Measurements from ENCODE around the gene DVL2. TPM values are rescaled to one million over a fixed set of nuclear protein-coding genes. Genes with fewer than 3 reads are reported as not detected.

The DVL2 gene
- total RNA-seq, 2 experiments from 2014 or later, result 52.4 to 56.6 TPM

DNA sequence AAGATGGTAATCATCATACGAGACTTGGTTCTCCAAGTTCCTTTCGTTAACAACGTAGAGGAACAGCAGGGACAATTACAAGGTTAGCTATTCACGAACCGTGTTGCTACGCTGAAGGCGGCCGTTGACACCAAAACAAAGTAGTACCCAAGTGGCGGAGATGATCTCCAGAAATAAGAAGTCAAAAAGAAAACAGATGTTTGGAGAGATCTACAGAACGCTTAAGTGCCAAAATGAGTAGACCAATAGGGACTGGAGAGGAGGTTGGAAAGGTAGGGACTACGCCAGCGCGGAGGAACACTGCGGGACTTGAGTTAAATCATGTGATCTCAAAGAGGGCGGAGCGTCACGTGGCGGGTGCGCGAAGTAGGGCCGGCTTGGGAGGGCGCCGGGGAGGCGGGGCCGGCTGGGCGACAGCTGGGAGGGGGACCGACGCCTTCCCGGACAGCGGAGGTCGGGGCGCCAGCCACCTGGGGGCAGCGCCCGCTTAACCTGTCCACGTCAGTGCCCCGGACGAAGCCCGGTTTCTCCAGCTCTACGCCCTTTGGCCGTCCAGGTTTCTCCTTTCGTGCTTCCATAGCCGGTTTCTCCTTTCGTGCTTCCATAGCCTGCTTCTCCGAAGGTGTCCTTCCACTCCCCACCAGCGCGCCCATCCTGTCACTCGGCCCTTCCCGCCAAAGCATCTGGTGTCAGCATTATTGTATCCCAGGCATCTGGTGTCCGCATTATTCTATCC, 8.6 kb upstream of the DVL2 start:
- Mint-ChIP-seq H3K4me3 (peak overlapping the region; percentile 98), H3K9me3 (ENCODE audit: insufficient read depth) (no peaks in the 10 kb centered on the region), H3K27me3 (ENCODE audit: low read depth) (no peaks in the 10 kb centered on the region), H3K27ac (peak overlapping the region; percentile 93), H3K36me3 (ENCODE audit: low read depth) (peaks cover 55% of the 10 kb centered on the region), H3K4me1 (ENCODE audit: low read depth) (peaks cover 41% of the 10 kb centered on the region)
- DNase-seq (peak; percentile 95), ATAC-seq (peak; percentile 40)
- ChIA-PET CTCF (interaction anchor here (0.7 to 1.6 kb wide), 9 partner anchors 8 to 318 kb away, joined by 3 to 8 read pairs (median 3); partner anchors contain the start of genes ACADVL, CTDNEP1 and DLG4), POLR2A (interaction anchor here (0.6 to 2.5 kb wide), 12 partner anchors 8 to 1769 kb away, joined by 3 to 15 read pairs (median 3); partner anchors contain the start of genes ACADVL, CTDNEP1, DLG4 and DVL2)

GRCh38 chr17:7241783-7242716, 7.7 kb upstream of the DVL2 start, which contains the start of gene GABARAP:
TSS of gene GABARAP (minus strand) at chr17:7242449. CDS start at chr17:7242330, 119 bp downstream.
- Mint-ChIP-seq H3K27ac (peak within 1 kb of the TSS; percentile 93), H3K9me3 (ENCODE audit: insufficient read depth) (no peaks in the 10 kb centered on the region), H3K4me3 (peak within 1 kb of the TSS; percentile 98), H3K4me1 (ENCODE audit: low read depth) (peaks cover 45% of the 10 kb centered on the region), H3K36me3 (ENCODE audit: low read depth) (peaks cover 58% of the 10 kb centered on the region), H3K27me3 (ENCODE audit: low read depth) (no peaks in the 10 kb centered on the region)
- POLR2A ChIA-PET, result interaction anchor here (0.6 to 2.5 kb wide), 10 partner anchors 8 to 342 kb away, joined by 3 to 15 read pairs (median 4); partner anchors contain the start of genes ACADVL, CTDNEP1, DLG4 and DVL2
- ATAC-seq (peak; percentile 38), DNase-seq (peak; percentile 95)
- CTCF ChIA-PET, result interaction anchor here (0.7 to 1.8 kb wide), 14 partner anchors 9 to 196 kb away, joined by 3 to 13 read pairs (median 4); partner anchors contain the start of genes ACADVL, CTDNEP1 and DLG4

- POLR2A ChIA-PET, result interaction anchor here (1.3 to 2.5 kb wide), 3 partner anchors 9 to 21 kb away, joined by 3 to 15 read pairs (median 8); partner anchors contain the start of genes ACADVL, CTDNEP1, DLG4 and ELP5
- DNase-seq, result no peak
- CTCF ChIA-PET, result interaction anchor here (0.5 to 1.8 kb wide), 8 partner anchors 9 to 196 kb away, joined by 3 to 13 read pairs (median 4); partner anchors contain the start of genes ACADVL and DLG4
- peak overlapping the region; percentile 98 for H3K4me3 Mint-ChIP-seq
- ATAC-seq, result no peak
- peak overlapping the region; percentile 93 for H3K27ac Mint-ChIP-seq
- H3K9me3 Mint-ChIP-seq (ENCODE audit: insufficient read depth), result no peaks in the 10 kb centered on the region
- peaks cover 57% of the 10 kb centered on the region for H3K36me3 Mint-ChIP-seq (ENCODE audit: low read depth)
- no peaks in the 10 kb centered on the region for H3K27me3 Mint-ChIP-seq (ENCODE audit: low read depth)
- peaks cover 47% of the 10 kb centered on the region for H3K4me1 Mint-ChIP-seq (ENCODE audit: low read depth)
Observed at GRCh38 chr17:7241090-7241733, 6.9 kb upstream of the DVL2 start.

DNA sequence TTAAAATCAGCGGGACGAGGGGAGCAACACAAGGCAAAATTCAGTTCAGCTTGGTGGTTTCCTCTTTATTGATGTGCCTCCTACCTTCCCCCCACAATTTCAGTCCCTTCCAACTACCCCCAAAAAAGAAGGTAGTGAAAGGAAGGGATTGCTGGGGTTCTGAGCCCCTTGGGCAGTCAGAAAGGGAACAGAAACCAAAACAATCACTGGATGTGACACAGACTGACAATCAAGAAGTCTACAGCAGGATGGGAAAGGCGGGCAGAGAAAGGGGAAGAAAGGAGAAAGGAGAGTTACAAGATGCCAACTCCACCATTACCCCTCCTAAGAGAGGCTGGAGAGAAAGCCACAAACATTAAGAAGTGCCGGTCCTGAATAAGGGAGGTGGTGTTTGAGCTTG, 6.1 kb upstream of the DVL2 start:
- Mint-ChIP-seq H3K27ac (peak overlapping the region; percentile 91), H3K36me3 (ENCODE audit: low read depth) (peaks cover 60% of the 10 kb centered on the region), H3K27me3 (ENCODE audit: low read depth) (no peaks in the 10 kb centered on the region), H3K4me1 (ENCODE audit: low read depth) (peaks cover 55% of the 10 kb centered on the region), H3K4me3 (peak overlapping the region; percentile 98), H3K9me3 (ENCODE audit: insufficient read depth) (no peaks in the 10 kb centered on the region)
- DNase-seq (no peak), ATAC-seq (no peak)
- POLR2A ChIA-PET, result interaction anchor here (1.3 to 4.7 kb wide), 2 partner anchors 10 to 18 kb away, joined by 3 to 35 read pairs; partner anchors contain the start of genes ACADVL and DLG4
- CTCF ChIA-PET, result interaction anchor here (0.5 to 3.3 kb wide), 4 partner anchors 19 to 105 kb away, joined by 3 to 24 read pairs (median 6); no protein-coding TSS in a partner anchor

DNA sequence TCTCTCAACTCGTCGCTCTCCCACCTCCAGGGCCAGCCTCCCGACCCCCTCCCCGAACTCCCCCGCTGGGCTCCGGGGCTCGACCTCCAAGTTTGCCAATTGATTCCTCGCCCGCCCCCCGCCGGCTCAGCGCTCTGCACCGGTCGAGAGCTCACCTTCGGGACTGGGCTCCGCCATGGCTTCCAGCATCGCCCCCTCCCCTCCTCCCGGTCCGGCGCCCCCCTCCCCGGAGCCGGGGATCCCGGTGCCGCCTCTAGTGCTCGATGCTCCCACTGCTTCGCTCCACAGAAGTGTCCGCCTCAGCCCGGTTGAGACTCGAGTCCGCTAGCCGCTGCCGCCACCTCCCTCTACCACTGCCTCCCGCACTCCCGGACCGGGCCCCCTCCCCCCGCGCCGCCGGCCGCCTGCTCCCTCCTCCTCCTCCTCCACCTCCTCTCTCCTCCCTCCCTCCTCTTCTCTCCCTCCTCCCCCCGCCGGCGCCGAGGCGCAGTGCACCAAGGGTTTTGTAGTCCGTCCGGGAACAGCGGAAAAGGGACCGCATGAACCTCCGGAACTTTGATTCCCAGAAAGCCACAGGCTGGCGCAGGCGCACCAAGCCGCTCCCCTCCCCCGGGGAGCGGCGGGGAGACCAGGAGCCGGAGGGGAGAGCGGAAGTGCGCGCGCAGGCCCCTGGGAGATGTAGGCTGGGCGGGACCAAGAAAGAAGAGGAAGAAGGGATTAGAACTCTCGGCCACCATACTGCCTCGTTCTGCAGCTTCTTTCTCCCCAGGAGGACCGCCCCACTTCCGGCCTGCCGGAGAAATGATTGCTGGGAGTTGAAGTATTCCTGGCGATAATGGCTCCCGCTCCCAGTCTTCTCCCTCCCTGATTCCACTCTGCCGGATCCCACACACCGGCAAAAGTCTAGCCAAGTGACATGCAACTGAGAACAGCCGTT, 5.0 kb upstream of the DVL2 start, which contains the start of gene PHF23:
PHF23 (minus strand) TSS at position 367 of the 937 bp plus-strand sequence; CDS start at position 189, 178 bp downstream.
- Mint-ChIP-seq H3K36me3 (ENCODE audit: low read depth) (peaks cover 61% of the 10 kb centered on the region), H3K4me1 (ENCODE audit: low read depth) (peaks cover 66% of the 10 kb centered on the region), H3K9me3 (ENCODE audit: insufficient read depth) (no peaks in the 10 kb centered on the region), H3K27ac (peak within 1 kb of the TSS; percentile 91), H3K4me3 (peak within 1 kb of the TSS; percentile 98), H3K27me3 (ENCODE audit: low read depth) (no peaks in the 10 kb centered on the region)
- DNase-seq, result peak; percentile 98
- ChIA-PET CTCF (interaction anchor here (1.0 to 3.3 kb wide), 5 partner anchors 11 to 322 kb away, joined by 3 to 24 read pairs (median 3); no protein-coding TSS in a partner anchor), POLR2A (interaction anchor here (0.6 to 4.7 kb wide), 8 partner anchors 11 to 197 kb away, joined by 3 to 35 read pairs (median 3); partner anchors contain the start of genes ACADVL and DLG4)
- ATAC-seq, result peak; percentile 67

GRCh38 chr17:7238420-7239090, 4.2 kb upstream of the DVL2 start:
- H3K4me3 Mint-ChIP-seq, result peak overlapping the region; percentile 98
- H3K4me1 Mint-ChIP-seq (ENCODE audit: low read depth), result peaks cover 68% of the 10 kb centered on the region
- peaks cover 60% of the 10 kb centered on the region for H3K36me3 Mint-ChIP-seq (ENCODE audit: low read depth)
- DNase-seq (peak; percentile 56), ATAC-seq (no peak)
- ChIA-PET CTCF (interaction anchor here (1.0 to 3.3 kb wide), 5 partner anchors 15 to 322 kb away, joined by 3 to 24 read pairs (median 4); no protein-coding TSS in a partner anchor), POLR2A (interaction anchor here (0.6 to 4.7 kb wide), 11 partner anchors 16 to 449 kb away, joined by 3 to 35 read pairs (median 3); partner anchors contain the start of genes ACADVL, DLG4, MPDU1 and TP53)
- no peaks in the 10 kb centered on the region for H3K9me3 Mint-ChIP-seq (ENCODE audit: insufficient read depth)
- no peaks in the 10 kb centered on the region for H3K27me3 Mint-ChIP-seq (ENCODE audit: low read depth)
- peak overlapping the region; percentile 91 for H3K27ac Mint-ChIP-seq

DNA sequence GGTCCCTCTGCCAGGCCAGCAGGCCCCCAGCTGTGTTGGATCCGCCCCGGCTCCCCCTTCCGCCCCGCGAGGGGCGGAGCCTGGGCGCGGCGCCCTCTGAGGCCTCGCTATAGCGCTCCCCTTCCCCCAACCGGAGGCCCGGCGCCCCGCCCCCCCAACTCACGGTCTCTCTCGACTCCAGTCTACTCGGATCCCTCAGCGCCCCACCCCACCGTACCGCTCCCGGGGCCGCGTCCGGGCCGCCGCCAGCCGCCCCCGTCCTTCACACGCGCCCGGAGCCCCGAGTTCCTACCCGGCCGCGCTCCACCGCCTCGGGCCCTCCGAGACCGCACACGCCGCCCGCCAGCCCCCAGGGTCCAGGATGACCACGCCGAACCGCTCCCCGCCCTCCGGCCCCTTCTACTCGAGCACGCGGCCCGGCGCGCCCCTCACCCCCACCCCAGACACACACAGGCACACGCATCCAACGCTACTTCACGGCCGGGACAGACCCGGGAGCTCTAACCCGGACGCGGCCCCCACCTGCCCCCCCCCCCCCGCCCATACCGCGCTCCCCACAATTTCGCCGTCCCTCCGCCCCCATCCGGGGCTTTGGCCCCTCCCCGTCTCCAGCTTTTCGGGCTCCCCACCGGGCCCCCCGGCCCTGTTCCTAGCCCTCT, 3.6 kb upstream of the DVL2 start:
- Mint-ChIP-seq H3K27me3 (ENCODE audit: low read depth) (no peaks in the 10 kb centered on the region), H3K9me3 (ENCODE audit: insufficient read depth) (no peaks in the 10 kb centered on the region), H3K27ac (peak overlapping the region; percentile 91), H3K4me1 (ENCODE audit: low read depth) (peaks cover 67% of the 10 kb centered on the region), H3K36me3 (ENCODE audit: low read depth) (peaks cover 58% of the 10 kb centered on the region), H3K4me3 (peak overlapping the region; percentile 98)
- ATAC-seq (peak; percentile 28), DNase-seq (peak; percentile 90)
- ChIA-PET CTCF (interaction anchor here (0.8 to 3.3 kb wide), 7 partner anchors 16 to 323 kb away, joined by 3 to 24 read pairs (median 3); no protein-coding TSS in a partner anchor), POLR2A (interaction anchor here (0.6 to 4.7 kb wide), 8 partner anchors 16 to 450 kb away, joined by 3 to 35 read pairs (median 3); partner anchors contain the start of genes ACADVL, DLG4, MPDU1 and TP53)

GRCh38 chr17:7237266-7237760, 3.0 kb upstream of the DVL2 start:
- peaks cover 55% of the 10 kb centered on the region for H3K36me3 Mint-ChIP-seq (ENCODE audit: low read depth)
- CTCF ChIA-PET, result interaction anchor here (0.8 to 5.8 kb wide), 5 partner anchors 16 to 59 kb away, joined by 3 to 36 read pairs (median 5); partner anchors contain the start of genes ACADVL and DLG4
- ATAC-seq (no peak), DNase-seq (no peak)
- H3K27ac Mint-ChIP-seq, result peak overlapping the region; percentile 91
- POLR2A ChIA-PET, result interaction anchor here (4.7 kb wide), 1 partner anchor 15 kb away, joined by 35 read pairs; the partner anchor contains the start of genes ACADVL and DLG4
- H3K9me3 Mint-ChIP-seq (ENCODE audit: insufficient read depth), result no peaks in the 10 kb centered on the region
- peaks cover 71% of the 10 kb centered on the region for H3K4me1 Mint-ChIP-seq (ENCODE audit: low read depth)
- H3K27me3 Mint-ChIP-seq (ENCODE audit: low read depth), result no peaks in the 10 kb centered on the region
- peak overlapping the region; percentile 98 for H3K4me3 Mint-ChIP-seq

Measured in activated CD8-positive, alpha-beta T cell treated with anti-CD3 and anti-CD28 coated beads, Interleukin-2, amount 10 ng/mL, durations not matched to agents 7 days and 5 days (primary cell).